Natural killer cell treated with Interleukin-12 subunit alpha and Interleukin-12 subunit beta and Interleukin-15 and Interleukin-18, amount 100 ng/mL, for 72 hours (primary cell): ENCODE measurements around the gene TRIM56. TPM values are rescaled to one million over a fixed set of nuclear protein-coding genes. Genes with fewer than 3 reads are reported as not detected.
"Not testable (repeated sequence)": the region's sequence is repeated elsewhere in the genome, so short reads cannot be mapped to it uniquely, and the experiment has no call there.

ENCODE experiments used
- ATAC-seq, 2 donors: fragments of 150-1000 bp; cut with Tn5 transposase in 1 of 2; sonication (Bioruptor Pico), chemical (Tn5 transposase) in 1 of 2; 2 replicates each; pipeline ENCODE4 v1.10.0; 2021
- DNase-seq: peaks from one replicate; pipeline ENCODE4 v3.0.0; 2022; ENCODE audit warnings: low spot score
- H3K27ac Mint-ChIP-seq, 2 donors: 1 replicate in 1 of 2; 2 replicates in 1 of 2; pipeline ENCODE4 v1.8.0; 2022; ENCODE audit warnings: mixed read lengths in 2 of 2, mild to moderate bottlenecking in 1 of 2, moderate library complexity in 1 of 2
- H3K27me3 Mint-ChIP-seq, 2 donors: 1 replicate in 1 of 2; 2 replicates in 1 of 2; pipeline ENCODE4 v1.8.0; 2022; ENCODE audit warnings: mixed read lengths in 2 of 2
- H3K36me3 Mint-ChIP-seq: one replicate; pipeline ENCODE4 v1.8.0; 2022; ENCODE audit warnings: mixed read lengths
- H3K4me1 Mint-ChIP-seq, 2 donors: 1 replicate in 1 of 2; 2 replicates in 1 of 2; pipeline ENCODE4 v1.8.0; 2022; ENCODE audit warnings: low read depth in 2 of 2, mixed read lengths in 2 of 2, mild to moderate bottlenecking in 1 of 2
- H3K4me3 Mint-ChIP-seq: one replicate; pipeline ENCODE4 v1.8.0; 2022; ENCODE audit warnings: mixed read lengths
- H3K9me3 Mint-ChIP-seq: 2 replicates; pipeline ENCODE4 v1.8.0; 2022; ENCODE audit warnings: mixed read lengths
- total RNA-seq, 2 donors: library from RNA; stranded (reverse); gene quantifications; one replicate each; pipeline ENCODE4 v1.2.3, GENCODE V29; 2022

TRIM56 gene
- total RNA-seq, 2 donors from 2014 or later = 54.8 to 73.7 TPM

DNA sequence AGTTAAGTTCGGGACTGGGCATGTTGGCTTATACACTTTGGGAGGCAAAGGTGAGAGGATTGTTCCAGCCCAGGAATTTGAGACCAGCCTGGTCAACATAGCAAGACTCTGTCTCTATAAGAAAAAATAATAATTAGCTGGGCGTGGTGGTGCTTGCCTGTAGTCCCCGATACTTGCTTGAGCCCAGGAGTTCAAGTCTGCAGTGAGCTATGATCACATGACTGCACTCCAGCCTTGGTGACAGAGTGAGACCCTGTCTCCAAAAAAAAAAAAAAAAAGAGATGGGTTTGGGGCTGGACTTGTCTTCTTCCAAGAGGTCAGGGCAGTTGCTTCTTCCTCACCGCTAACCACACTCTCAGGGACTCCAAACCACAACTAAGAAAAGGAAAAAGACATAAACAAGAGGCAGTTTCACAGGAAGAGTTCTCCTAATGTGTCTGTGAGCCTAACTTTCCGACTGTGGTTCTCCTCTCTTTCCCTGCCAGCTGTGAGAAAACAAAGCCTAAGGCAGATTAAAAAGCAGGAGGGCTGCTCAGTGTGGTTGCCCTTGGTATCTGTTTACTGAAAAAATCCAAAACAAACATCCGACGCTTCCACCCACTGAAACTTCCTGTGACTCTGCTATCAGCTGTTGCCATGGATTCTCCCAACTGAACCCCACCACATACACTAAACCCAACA lies 39.2 kb downstream of the TRIM56 start:
- Mint-ChIP-seq H3K4me1 (peaks cover 48 to 53% of the 10 kb centered on the region in 2 donors), H3K27ac (no peak overlapping the region)

DNA sequence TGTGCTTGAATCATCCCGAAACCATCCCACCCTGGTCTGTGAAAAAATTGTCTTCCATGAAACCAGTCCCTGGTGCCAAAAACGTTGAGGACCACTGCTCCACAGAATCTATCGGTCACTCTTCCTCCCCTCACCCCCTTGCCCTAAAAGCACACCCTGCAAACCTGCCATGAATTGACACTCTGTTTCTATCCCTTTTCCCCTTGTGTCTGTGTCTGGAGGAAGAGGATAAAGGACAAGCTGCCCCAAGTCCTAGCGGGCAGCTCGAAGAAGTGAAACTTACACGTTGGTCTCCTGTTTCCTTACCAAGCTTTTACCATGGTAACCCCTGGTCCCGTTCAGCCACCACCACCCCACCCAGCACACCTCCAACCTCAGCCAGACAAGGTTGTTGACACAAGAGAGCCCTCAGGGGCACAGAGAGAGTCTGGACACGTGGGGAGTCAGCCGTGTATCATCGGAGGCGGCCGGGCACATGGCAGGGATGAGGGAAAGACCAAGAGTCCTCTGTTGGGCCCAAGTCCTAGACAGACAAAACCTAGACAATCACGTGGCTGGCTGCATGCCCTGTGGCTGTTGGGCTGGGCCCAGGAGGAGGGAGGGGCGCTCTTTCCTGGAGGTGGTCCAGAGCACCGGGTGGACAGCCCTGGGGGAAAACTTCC lies 40.8 kb downstream of the TRIM56 start:
- DNase-seq (no peak), ATAC-seq (peak; percentile 30 to 58)
- no peak overlapping the region for H3K27ac Mint-ChIP-seq

More for the DNA sequence above, 39.2 kb downstream of the TRIM56 start:
- Mint-ChIP-seq H3K4me3 (no peak overlapping the region), H3K27me3 (peaks cover 21 to 27% of the 10 kb centered on the region in 2 donors), H3K36me3 (no peaks in the 10 kb centered on the region), H3K9me3 (no peaks in the 10 kb centered on the region)
- DNase-seq (no peak), ATAC-seq (no peak)

DNA sequence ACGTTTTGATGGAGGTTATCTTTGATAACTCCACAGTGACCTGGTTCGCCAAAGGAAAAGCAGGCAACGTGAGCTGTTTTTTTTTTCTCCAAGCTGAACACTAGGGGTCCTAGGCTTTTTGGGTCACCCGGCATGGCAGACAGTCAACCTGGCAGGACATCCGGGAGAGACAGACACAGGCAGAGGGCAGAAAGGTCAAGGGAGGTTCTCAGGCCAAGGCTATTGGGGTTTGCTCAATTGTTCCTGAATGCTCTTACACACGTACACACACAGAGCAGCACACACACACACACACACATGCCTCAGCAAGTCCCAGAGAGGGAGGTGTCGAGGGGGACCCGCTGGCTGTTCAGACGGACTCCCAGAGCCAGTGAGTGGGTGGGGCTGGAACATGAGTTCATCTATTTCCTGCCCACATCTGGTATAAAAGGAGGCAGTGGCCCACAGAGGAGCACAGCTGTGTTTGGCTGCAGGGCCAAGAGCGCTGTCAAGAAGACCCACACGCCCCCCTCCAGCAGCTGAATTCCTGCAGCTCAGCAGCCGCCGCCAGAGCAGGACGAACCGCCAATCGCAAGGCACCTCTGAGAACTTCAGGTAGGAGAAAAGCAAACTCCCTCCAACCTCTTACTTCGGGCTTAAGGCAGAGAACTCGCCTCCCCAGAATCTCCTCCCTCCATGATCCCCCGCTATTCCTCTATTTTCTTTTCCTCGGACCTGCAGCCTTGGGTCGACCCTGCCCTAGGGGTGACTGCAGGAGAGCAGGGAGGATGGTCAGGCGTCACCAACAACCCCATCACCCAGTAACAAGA lies 41.6 kb downstream of the TRIM56 start, which contains the start of gene SERPINE1:
Gene SERPINE1, plus strand, starts transcription at position 454 of the 809 bp plus-strand sequence. CDS start 1,290 bp downstream, outside the sequence.
- no peaks in the 10 kb centered on the region for H3K36me3 Mint-ChIP-seq
- ATAC-seq (peak; percentile 82 to 83), DNase-seq (no peak)
- peaks cover 47 to 53% of the 10 kb centered on the region in 2 donors for H3K4me1 Mint-ChIP-seq
- H3K9me3 Mint-ChIP-seq = no peaks in the 10 kb centered on the region
- no peak within 1 kb of the TSS for H3K27ac Mint-ChIP-seq
- peaks cover 11 to 27% of the 10 kb centered on the region in 2 donors for H3K27me3 Mint-ChIP-seq
- peak within 1 kb of the TSS; percentile 54 for H3K4me3 Mint-ChIP-seq

More for the DNA sequence above, 40.8 kb downstream of the TRIM56 start:
- Mint-ChIP-seq H3K36me3 (no peaks in the 10 kb centered on the region), H3K4me3 (peak overlapping the region; percentile 54), H3K9me3 (no peaks in the 10 kb centered on the region), H3K27me3 (peaks cover 18 to 29% of the 10 kb centered on the region in 2 donors), H3K4me1 (peaks cover 48 to 54% of the 10 kb centered on the region in 2 donors)

DNA sequence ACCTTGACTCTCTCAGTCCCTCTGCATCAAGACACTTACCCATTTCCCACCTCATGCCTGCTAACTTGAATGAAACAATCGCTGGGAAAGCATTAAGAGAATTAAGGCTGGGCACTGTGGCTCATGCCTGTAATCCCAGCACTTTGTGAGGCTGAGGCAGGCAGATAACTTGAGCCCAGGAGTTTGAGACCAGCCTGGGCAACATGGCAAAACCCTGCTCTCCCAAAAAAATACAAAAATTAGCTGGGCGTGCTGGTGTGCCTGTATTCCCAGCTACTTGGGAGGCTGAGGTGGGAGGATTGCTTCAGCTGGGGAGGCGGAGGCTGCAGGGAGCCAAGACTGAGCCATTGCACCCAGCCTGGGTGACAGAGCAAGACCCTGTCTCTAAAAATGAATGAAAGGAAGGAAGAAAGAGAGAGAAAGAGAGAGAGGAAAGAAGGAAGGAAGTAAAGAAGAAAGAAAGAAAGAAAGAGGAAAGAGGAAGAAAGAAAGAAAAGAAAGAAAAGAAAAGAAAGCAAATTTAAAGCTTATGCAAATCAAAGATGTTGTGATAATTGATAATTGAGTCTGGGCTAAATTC lies 42.3 kb downstream of the TRIM56 start:
- DNase-seq (no peak), ATAC-seq (no peak)
- Mint-ChIP-seq H3K27ac (no peak overlapping the region), H3K4me3 (peak overlapping the region; percentile 54), H3K4me1 (peaks cover 40 to 46% of the 10 kb centered on the region in 2 donors), H3K36me3 (no peaks in the 10 kb centered on the region), H3K27me3 (peaks cover 4 to 20% of the 10 kb centered on the region in 2 donors), H3K9me3 (no peaks in the 10 kb centered on the region)

DNA sequence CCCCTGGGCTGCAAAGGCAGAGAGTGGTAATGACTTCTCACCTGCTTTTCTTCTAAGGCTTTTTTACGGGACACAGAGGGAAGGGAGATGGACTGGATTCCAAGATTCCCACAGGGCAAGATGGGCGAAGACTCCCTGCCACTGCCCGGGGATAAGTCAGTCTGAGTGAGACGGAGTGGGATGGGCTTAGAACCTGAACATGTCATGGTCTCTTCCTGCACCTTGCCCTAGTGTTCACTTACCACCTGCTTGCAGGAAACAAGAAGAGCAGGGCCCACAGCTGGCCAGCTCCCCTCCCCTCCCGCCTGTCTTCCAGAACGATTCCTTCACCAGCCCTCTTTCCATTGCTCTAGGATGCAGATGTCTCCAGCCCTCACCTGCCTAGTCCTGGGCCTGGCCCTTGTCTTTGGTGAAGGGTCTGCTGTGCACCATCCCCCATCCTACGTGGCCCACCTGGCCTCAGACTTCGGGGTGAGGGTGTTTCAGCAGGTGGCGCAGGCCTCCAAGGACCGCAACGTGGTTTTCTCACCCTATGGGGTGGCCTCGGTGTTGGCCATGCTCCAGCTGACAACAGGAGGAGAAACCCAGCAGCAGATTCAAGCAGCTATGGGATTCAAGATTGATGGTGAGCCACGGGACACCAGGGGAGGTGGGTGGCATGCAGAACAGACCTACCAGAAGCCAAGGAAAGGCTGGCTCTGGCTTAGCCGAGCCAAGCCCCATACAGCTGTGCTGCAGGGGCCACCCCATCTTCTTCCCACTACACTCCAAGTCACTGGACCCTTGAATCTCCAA lies 43.0 kb downstream of the TRIM56 start:
- no peaks in the 10 kb centered on the region for H3K36me3 Mint-ChIP-seq
- DNase-seq (no peak), ATAC-seq (peak in 1 of 2 donors; percentile 26)
- no peak overlapping the region for H3K4me3 Mint-ChIP-seq
- peaks cover 0 to 19% of the 10 kb centered on the region in 2 donors for H3K27me3 Mint-ChIP-seq
- H3K9me3 Mint-ChIP-seq = no peaks in the 10 kb centered on the region
- no peak overlapping the region for H3K27ac Mint-ChIP-seq
- peaks cover 40 to 46% of the 10 kb centered on the region in 2 donors for H3K4me1 Mint-ChIP-seq

DNA sequence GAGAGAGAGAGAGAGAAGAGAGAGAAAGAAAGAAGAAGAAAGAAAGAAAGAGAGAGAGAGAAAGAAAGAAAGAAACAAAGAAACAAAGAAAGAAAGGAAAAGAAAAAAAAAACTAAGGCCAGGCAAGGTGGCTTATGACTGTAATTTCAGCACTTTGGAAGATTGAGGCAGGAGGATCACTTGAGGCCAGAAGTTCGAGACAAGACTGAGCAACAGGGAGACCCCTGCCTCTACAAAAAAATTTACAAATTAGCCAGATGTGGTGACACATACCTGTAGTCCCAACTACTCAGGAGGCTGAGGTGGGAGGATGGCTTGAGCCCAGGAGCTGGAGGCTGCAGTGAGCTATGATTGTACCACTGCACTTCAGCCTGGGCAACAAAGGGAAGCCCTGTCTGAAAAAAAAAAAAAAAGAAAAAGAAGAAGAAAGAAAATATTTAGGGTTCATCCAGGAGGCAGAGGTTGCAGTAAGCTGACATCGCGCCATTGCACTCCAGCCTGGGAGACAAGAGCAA lies 44.4 kb downstream of the TRIM56 start:
- ATAC-seq = no peak
- H3K27me3 Mint-ChIP-seq = peaks cover 0 to 22% of the 10 kb centered on the region in 2 donors
- H3K36me3 Mint-ChIP-seq = no peaks in the 10 kb centered on the region
- H3K9me3 Mint-ChIP-seq = no peaks in the 10 kb centered on the region
- peak overlapping the region in 1 of 2 donors; percentile 20 for H3K27ac Mint-ChIP-seq
- no peak for DNase-seq
- H3K4me1 Mint-ChIP-seq = peaks cover 43 to 45% of the 10 kb centered on the region in 2 donors
- no peak overlapping the region for H3K4me3 Mint-ChIP-seq

DNA sequence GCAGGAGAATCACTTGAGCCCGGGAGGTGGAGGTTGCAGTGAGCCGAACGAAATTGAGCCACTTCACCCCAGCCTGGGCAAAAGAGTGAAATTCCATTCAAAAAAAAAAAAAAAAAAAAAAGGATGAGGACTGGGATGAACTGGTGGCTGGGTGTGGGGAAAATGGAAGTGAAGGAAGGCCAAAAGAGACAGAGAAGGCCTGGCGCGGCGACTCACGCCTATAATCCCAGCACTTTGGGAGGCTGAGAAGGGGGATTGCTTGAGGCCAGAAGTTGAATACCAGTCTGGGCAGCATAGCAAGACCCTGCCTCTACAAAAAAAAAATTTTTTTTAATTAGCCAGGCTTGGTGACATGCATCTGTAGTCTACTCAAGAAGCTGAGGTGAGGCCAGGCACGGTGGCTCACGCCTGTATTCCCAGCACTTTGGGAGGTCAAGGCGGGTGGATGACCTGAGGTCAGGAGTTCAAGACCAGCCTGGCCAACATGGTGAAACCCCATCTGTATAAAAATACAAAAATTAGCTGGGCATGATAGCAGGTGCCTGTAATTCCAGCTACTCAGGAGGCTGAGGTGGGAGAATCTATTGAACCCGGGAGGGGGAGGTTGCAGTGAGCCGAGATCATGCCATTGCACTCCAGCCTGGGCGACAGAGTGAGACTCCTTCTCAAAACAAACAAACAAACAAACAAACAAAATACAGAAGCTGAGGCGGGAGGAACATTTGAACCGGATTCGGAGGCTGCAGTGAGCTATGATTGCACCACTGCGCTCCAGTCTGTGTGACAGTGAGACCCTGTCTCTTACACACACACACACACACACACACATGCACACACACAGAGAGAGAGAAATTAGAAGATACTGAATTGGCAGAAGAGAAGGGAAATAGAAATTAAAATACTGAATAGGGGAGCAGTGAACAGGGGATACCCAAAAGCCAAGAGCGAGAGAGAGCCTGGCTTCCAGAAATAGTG lies 47.6 kb downstream of the TRIM56 start:
- not testable (repeated sequence) for ATAC-seq, H3K36me3 Mint-ChIP-seq, H3K4me3 Mint-ChIP-seq, DNase-seq, H3K27ac Mint-ChIP-seq, H3K9me3 Mint-ChIP-seq
- peaks cover 7 to 12% of the 10 kb centered on the region in 2 donors for H3K27me3 Mint-ChIP-seq
- peaks cover 28 to 31% of the 10 kb centered on the region in 2 donors for H3K4me1 Mint-ChIP-seq

DNA sequence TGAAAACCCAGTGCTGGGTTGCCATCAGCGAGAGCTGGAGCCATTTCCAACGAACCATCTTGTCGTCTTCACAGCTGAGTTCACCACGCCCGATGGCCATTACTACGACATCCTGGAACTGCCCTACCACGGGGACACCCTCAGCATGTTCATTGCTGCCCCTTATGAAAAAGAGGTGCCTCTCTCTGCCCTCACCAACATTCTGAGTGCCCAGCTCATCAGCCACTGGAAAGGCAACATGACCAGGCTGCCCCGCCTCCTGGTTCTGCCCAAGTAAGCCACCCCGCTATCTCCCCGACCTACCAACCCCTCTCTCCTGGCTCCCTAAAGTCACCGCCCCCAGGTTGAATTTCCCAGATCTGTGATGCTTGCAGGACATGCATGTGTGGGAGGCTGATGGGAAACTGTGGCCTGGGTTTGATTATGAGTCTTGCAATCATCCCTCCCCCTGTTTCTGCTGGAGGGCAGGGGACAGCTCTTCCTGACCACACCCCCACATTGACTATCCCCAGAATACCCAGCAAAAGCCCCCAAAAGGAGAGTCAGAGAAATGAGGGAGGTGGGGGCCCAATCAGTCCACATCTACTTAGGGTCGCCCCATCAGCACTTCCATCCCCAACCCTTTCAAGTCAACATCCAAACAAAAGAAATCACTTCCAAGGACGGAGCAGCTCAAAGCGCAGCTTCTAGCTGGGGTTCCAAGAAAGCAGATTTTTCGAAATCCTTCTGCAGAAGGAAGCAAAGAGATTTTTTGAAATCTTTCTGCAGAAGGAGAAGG lies 48.5 kb downstream of the TRIM56 start:
- Mint-ChIP-seq H3K27me3 (peaks cover 7 to 12% of the 10 kb centered on the region in 2 donors), H3K27ac (no peak overlapping the region)
- no peak for DNase-seq

DNA sequence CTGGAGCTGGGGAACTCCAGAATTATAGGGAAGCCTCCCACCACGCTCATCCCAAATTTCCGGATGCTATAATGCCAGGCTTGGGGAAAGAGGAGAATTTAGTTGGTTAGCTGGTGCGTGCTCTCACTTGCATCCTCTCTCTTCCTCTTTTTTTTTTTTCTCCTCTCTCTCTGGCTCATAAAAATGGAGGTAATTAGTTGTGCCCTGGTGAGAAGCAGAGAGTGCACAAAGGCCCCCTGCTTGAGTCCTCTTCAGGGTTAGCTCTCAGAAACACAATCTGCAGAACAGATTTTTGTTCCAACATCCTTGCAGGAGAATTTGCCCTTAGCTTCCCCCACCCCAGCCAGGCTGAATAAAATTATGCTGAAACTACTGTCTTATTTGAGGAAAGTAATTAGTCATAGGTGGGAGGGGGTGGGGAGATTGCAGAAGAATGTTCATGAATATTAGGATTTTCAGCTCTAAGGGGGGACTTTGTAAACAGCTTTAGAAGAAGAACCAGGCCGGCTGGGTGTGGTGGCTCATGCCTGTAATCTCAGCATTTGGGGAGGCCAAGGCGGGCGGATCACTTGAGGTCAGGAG lies 49.2 kb downstream of the TRIM56 start:
- no peaks in the 10 kb centered on the region for H3K36me3 Mint-ChIP-seq
- peaks cover 7 to 12% of the 10 kb centered on the region in 2 donors for H3K27me3 Mint-ChIP-seq
- no peak overlapping the region for H3K4me3 Mint-ChIP-seq
- DNase-seq = no peak
- no peaks in the 10 kb centered on the region for H3K9me3 Mint-ChIP-seq
- peaks cover 28 to 31% of the 10 kb centered on the region in 2 donors for H3K4me1 Mint-ChIP-seq
- H3K27ac Mint-ChIP-seq = peak overlapping the region in 1 of 2 donors; percentile 51
- no peak for ATAC-seq

More for the DNA sequence above, 48.5 kb downstream of the TRIM56 start:
- no peak overlapping the region for H3K4me3 Mint-ChIP-seq
- ATAC-seq = no peak
- peaks cover 30% of the 10 kb centered on the region in 2 donors for H3K4me1 Mint-ChIP-seq
- H3K36me3 Mint-ChIP-seq = no peaks in the 10 kb centered on the region
- H3K9me3 Mint-ChIP-seq = no peaks in the 10 kb centered on the region

DNA sequence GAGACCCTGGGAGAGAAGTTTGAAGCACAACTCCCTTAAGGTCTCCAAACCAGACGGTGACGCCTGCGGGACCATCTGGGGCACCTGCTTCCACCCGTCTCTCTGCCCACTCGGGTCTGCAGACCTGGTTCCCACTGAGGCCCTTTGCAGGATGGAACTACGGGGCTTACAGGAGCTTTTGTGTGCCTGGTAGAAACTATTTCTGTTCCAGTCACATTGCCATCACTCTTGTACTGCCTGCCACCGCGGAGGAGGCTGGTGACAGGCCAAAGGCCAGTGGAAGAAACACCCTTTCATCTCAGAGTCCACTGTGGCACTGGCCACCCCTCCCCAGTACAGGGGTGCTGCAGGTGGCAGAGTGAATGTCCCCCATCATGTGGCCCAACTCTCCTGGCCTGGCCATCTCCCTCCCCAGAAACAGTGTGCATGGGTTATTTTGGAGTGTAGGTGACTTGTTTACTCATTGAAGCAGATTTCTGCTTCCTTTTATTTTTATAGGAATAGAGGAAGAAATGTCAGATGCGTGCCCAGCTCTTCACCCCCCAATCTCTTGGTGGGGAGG lies 52.5 kb downstream of the TRIM56 start:
- H3K4me3 Mint-ChIP-seq = peak overlapping the region; percentile 58
- no peak for ATAC-seq
- H3K27me3 Mint-ChIP-seq = peaks cover 7 to 8% of the 10 kb centered on the region in 2 donors
- H3K4me1 Mint-ChIP-seq = peaks cover 37 to 41% of the 10 kb centered on the region in 2 donors
- peak overlapping the region; percentile 66 to 84 for H3K27ac Mint-ChIP-seq
- no peaks in the 10 kb centered on the region for H3K36me3 Mint-ChIP-seq
- DNase-seq = no peak
- H3K9me3 Mint-ChIP-seq = no peaks in the 10 kb centered on the region
